Measurements from ENCODE around the gene FBXL5.

FBXL5 gene

DNA sequence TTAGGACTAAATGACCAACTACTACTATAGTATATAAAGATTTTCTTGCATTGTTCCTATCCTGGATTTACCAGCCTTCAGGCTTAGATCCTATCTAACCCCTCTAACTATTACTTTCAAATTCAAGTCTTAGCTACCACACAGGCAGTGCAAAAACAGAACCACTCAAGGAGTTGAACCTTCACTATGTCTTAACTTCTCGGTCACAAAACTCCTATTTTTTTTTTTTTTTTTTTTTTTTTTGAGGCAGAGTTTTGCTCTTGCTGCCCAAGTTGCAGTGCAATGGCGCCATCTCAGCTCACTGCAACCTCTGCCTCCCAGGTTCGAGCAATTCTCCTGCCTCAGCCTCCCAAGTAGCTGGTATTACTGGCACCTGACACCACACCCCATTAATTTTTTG, 20.2 kb upstream of the FBXL5 start:
- DNase-seq = no peak

DNA sequence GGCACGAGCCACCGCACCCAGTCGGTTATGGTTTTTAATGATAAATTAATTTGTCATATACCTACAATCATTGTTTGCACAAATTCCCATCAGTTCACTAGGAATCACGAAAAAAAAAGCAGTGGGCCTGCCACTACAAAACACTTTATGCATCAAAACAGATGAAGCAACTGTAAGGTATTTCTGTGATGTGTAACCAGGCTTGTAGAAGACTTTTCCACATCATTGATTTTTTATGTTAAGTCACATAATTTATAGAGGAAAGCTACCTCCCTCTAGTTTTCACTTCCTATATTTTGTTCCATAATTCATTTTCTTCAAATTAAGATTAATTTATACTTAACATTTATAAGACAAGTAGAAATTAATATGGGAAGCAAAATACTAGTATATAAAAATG, 19.8 kb upstream of the FBXL5 start:
- no peak for DNase-seq

DNA sequence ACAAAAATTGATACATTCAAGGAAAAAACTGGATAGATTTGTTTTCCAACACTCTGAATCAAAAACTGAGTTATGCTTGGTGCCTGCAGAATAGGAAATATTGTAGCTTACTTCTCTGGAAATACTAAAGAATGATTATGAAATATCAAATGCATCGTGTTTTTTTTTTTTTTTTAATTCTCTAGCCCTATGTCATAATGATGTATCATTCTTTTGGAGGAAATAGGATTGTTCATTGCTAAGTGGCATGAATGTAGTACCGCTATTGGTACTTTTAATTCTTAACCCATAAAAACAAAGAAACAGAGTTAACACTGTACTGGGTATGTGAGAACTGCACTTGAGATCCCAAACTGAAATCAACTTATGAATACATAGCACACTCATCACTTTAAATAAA, 18.9 kb upstream of the FBXL5 start:
- DNase-seq = no peak

DNA sequence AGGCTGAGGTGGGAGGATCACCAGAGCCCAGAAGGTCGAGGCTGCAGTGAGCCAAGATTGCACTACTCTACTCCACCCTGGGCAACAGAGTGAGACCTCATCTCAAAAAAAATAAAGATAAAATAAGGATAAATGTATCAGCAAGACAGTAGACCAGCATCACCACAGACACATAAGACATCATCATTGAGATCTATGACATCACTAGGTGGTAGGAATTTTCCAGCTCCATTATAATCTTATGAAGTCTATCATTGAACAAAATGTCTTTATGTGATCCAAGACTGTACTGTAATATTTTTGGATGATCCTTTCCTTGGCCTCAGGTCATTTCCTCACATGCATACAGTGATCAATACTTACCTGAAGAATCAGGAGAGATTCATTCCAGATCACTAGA, 18.2 kb upstream of the FBXL5 start:
- DNase-seq = no peak

DNA sequence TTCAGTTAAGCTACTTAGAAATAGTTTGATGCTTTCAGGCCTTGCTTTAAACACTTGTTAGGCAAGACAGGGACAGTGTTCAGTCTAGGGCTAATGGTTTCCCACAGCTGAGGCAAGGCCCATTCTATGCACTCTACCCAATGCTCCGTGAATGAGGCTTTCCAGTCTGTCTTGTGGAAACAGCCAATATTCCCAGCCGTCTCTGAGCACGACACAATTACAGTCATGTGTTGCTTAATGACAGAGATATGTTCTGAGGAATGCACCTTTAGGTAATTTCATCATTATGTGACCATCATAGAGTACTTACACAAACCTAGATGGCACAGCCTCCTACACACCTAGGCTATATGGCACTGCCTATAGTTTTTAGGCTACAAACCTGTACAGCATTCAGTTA, 16.9 kb upstream of the FBXL5 start:
- DNase-seq = no peak

DNA sequence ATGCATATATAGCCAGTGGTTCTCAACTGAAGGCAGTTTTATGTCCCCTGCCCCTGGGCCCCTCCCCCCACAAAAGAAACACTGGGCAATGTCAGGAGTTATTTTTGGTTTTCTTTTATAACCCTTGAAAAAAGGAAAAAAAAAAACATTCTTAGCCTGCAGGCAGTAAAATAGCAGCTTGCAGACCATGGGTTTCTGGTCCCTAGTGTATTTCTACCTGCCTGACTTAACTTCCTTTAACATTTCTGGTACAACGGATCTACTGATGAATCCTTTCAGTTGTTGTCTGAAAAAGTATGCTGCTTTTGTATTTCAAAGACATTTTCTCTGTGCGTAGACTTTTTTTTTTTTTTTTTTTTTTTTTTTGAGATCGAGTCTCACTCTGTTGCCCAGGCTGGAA, 15.4 kb upstream of the FBXL5 start:
- no peak for DNase-seq

DNA sequence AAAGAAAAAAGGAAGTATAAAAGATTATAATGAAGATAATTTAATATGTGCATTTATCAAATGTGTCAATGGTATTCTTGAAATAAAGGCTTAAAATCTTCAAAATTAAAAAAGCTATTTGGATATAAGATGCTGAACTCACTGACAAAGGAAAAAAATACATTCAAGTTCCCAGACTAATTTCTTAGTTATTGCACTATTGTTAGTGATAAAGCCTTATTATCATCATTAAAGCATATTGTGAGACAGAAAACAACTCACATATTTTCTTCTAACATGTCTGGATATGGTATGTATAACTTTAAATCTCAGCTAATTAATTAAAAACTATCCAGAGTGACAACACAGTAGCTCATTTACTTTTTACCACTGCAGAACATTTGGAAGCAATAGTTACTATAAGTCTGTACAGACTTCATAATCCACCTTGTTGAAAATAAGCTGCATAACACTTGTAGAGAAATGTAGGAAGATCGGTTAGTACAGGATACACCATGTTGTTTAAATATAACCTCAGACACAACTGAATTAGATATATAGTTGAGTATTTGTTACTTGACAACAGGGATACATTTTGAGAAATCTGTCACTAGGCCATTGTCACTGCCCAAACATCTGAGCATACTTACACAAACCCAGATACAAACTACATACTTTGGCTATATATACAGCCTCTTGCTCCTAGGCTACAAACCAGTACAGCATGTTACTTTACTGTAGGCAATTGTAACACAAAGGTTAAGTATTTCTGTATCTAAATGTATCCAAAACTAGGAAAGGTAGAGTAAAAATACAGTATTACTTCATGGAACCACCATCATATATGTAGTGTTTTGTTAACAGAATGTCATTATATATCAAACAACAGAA, 13.6 kb upstream of the FBXL5 start:
- no peak for DNase-seq

DNA sequence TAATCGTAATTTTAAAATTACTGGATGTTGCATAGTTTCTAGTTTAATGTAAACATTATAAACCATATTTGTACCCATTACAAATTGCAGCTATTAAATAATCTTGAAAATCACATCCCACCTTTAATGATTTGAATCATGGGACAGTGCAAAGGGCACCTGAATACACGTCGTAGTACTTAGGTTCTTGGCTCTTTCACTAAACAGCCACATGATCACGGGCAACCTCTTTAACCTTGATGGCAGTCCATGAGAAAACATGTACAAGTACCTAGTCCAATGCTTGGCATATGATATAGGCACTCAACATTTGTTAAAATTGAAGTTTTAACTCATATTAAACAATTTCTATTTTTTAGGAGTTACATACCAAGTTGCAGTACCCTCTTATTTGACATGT, 11.8 kb upstream of the FBXL5 start:
- no peak for DNase-seq

DNA sequence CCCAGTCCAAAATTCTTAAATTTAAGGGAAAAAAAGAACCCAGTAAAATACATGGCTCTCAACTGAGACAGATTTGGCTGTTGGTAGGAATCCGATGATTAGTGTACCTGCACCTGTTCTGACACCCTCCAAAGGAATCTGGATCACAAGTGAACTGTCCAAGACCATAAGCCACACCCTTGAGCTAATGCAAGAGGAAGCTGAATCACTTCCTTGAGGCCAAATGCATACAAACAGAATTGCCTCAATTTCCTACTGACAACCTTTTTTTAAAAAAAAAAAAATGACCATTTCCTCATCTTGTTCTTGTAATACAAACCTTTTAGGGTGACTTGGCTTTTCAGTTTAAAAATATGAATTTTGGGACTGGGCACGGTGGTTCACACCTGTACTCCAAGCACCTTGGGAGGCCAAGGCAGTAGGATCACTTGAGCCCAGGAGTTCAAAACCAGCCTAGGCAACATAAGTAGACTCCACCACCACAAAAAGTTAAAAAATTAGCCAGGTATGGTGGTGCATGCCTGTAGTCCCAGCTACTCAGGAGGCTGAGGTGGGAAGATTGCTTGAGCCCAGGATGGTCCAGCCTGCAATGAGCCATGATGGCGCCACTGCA, 10.7 kb upstream of the FBXL5 start:
- DNase-seq = no peak

DNA sequence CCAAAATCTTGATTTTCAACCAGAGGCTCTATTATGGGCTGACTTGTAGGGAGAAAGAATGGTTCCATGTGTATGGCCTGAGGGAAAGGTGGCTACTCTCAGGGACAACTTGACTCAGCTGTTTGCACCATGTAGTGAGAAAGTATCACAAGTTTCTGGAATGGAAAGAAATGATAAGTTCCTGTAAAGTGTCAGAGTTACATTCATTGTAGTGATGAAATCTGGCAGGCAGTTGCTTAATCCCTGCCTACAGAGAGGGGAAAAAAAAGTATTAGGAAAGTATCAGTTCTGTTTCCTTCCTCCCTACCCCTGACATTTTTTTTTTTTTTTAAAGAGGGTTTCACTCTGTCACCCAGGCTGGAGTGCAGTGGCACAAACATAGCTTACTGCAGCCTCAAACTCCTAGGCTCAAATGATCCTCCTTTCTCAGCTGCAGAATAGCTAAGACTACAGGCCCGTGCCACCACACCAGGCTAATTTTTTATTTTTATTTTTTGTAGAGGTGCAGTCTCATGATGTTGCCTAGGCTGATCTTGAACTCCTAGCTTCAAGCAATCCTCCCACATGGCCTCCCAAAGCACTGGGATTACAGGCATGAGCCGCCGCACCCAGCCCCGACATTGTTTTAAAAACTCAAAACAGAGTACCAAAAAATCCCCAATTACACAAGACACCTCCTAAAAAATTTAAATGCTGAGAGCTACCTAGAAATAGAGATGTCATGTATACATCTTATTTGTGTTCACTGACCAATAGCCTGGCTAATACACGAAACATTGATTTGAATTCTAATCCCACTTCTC, 4.8 kb upstream of the FBXL5 start:
- DNase-seq = no peak

DNA sequence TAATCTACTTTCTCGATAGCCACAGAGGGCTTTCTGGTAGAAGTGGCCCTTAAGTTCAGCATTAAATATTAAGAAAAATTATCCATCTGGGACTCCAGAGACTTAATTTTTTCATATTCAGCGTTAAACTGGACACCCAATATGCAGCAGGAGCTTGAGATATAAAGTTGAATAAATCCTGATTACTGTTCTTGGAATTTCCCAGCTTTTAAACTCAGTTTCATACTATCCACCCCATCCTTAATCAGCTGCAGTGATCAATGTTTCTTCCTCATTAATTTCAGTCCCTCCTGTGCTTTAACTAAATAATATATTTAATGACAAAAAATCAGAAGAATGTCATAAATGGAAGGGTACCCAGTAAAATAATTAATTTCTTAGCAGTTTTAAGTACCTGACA, 3.6 kb upstream of the FBXL5 start:
- DNase-seq = no peak

DNA sequence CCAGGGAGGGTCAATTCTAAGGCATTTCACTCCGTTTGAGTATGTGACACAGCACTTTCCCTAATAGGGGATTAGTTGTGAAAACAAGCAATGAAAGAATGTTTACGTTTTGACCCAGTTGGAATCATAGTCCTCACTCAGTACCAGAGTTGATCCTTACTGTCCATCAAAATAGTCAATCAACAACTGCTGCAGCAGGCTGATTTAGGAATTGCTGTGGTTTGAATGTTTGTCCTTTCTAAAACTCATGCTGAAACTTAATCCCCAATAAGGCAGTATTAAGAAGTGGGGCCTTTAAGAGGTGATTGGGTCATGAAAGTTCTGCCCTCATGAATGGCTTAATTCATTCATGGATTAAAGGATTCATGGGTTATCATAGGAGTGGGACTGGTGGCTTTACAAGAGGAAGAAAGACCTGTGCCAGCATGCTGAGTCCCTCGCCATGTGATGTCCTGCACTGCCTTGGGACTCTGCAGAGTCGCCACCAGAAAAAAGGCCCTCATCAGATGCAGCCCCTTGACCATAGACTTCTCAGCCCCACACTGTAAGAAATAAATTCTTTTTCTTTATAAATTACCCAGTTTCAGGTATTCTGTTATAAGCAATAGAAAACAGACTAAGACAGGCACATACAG, 3.1 kb upstream of the FBXL5 start:
- no peak for DNase-seq

DNA sequence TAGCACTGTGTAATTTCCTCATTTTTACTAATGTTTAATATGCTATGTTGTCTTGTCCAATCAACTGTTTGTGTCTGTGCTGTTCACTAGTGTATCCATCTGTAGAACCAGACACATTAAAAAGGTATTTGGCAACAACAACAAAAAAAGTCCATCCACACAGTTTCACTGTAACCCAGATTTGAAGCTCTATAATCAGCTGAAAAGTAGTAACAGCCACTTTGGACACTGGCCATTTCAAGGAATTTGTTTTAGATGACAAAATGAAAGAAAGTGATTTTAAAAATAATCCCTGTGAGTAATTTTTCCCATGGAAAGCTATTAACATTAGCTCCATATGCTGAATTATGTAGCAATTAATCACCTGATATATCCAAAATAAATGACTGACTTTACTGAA, 2.2 kb upstream of the FBXL5 start:
- no peak for DNase-seq

DNA sequence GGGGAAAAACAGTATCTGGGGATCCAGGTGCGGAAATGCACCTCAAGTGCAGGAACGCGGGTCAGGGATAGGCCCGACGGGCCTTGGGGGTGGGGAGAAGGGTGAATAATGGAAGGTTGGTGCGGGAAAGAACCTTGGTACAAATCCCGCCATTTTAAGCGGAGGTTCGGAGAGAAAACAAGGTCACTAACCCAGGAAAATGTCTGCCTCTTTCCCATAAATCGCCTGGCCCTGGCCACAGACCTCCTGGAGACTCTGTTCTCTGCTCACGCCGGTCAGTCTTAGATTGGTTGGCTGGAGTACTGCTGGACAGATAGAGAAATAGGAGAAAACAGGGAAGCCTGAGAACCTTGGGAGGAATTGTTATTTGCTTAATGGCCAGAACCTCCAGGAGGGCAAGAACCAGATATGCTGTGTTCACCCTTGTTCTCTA, 897 bp upstream of the FBXL5 start:
- DNase-seq = no peak

DNA sequence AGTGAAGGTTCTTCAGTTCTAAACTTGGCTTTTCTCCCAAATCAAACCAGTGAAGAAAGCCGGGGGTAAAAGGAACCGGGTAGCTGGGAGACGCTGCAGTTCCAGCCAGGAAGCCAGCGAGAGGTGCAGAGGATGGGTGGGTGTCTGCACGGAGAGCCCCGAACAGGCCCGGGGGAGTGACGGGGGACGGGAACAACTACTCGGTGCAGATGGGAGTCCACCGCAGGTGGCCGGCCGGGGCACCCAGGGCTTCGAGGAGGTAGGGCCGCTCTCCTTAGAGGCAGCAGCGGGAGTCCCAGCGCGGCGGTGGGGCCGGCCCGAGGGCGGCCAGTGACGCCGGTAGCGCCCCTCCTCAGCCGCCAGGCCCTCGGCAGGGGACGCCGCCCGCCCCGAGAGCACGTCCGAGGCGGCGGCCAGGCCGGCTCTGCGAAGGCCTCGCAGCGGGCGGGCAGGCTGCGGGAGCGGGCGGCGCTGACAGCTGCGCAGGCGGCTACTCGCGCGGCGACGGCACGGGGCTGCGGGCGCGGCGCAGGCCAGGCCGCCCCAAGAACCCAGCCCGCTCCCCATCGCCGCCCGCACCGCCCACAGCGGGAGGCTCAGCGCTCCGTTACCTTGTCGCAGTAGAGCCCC, 449 bp downstream of the FBXL5 start:
- peak; percentile 80 for DNase-seq

DNA sequence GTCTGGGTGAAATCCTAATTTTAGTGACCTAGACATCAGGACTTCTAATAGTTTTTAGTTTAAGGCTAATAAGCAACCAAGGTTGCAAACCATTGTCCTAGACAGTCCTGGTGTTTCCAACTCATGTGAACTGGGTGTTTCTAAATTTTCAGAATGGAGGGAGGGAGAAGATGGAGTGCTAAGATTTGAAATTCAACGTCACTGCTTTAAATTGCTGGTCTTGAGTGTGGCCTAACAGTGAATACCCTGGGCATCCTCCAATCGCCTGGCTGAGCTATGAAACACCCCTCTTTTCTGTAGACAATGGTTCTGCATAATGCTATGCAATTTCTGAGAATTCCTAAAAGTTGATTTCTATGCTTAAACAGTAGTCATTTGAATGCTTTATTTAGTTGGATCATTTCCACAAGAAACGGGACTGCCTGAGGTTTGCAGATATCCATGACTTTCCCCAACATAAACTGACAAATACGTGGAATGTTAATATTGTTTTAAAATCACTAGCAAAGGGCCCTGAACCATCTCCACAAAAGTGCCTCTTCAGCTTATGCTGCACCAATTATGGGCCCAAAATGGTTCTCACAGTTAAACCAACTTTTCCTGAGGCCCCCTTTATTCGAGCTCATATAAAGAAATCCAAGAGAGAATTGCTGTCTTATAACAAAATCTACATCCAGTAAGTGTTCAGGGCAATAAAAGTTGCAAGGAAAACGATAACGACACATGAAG, 1.1 kb downstream of the FBXL5 start:
- no peak for DNase-seq

DNA sequence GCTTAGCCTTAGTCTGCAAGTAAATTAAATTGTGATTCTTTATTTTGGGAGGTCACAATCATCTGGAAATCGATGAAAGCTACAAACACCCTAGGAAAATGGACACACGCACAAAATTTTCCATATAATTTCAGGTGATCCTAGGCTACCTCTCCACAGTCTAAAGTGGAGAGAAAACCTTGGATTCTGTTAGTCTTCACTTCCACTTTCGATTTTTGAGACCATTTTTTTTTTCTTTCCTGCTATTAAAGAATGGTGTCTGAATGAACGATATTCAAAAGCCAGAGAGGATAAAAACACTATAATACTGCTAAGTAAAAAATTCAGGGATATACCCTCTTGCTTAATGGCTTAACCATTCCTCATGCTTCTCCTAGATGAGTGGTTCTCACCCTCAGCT, 1.7 kb downstream of the FBXL5 start:
- DNase-seq = no peak

DNA sequence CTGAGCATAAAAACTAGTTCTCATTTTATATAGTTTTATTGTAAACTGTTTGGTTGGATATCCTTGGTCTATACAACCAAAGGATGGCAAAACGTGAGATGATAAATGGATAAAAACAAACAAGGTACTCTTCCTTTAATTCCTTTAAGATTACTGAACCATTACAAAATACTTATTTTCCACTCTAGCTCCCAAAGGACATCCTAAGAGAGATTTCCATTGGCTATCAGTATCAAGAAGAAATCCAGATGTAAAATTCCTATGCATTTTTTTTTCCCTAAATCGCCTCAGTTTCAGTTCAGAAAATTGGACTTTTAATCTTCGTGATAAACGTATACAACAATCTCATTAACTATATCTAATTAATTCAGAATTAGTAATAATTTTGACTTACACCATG, 2.3 kb downstream of the FBXL5 start:
- DNase-seq = no peak

DNA sequence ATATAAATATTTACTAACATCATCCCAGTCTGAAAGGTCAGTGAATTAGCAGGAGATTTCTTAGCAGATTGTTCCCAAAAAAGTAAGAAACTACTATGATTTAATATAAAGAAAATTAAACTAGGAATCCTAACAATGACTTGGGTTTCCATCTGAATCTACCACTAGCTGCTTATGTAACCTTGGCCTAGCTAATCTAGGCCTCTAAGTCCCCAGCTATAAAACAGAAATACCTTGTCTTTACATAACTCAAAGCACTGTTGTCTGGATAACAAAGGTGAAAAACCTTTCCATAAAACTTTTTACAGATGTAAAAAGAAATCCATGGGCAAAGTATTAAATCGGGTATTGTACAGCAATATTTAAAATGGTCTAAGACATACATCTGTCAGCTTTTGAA, 3.0 kb downstream of the FBXL5 start:
- DNase-seq = no peak

DNA sequence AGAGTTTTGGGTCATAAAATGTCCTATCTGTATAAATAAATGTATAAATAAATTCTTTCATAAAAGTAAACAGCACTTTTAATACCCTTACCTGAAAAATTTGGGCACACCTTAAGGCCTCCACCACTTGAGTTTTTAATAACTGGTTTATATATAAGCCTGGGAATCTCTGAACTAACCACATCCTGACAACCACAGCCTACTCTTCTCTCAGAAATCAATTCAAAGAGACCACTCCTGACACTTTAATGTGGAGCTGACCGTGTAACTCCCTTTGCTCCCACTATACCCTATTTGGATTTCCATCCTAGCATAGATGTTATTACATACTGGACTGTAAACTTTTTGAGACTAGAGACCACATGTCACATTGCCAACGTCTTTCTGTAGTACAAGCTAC, 3.5 kb downstream of the FBXL5 start:
- DNase-seq = no peak

DNA sequence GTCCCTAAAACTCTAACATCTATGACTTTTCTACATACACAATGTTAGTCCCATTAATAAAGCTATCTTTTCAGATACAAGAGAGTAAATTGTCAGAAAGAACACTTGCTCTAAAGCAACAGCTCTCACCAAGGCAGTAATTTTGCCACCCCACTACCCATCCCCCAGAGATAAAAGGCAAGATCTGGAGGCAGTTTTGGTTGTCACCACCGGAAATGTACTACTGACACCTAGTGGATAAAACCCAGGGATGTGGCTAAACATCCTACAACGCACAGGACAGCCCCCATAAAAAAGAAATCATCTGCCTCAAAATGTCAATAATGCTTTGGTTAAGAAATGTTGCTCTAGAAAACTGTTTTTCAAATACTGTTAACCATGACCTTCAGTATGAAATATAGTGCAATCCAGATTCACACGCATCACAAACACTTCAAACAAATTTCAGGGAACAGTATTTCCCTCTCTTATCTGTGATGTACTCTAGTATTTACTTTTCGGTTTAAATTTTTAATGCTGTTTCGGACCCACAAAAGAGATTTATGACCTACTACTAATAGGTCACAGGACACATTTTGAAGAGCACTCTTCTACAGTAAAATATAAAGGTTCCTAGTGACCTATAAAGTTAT, 5.1 kb downstream of the FBXL5 start:
- DNase-seq = peak; percentile 75

DNA sequence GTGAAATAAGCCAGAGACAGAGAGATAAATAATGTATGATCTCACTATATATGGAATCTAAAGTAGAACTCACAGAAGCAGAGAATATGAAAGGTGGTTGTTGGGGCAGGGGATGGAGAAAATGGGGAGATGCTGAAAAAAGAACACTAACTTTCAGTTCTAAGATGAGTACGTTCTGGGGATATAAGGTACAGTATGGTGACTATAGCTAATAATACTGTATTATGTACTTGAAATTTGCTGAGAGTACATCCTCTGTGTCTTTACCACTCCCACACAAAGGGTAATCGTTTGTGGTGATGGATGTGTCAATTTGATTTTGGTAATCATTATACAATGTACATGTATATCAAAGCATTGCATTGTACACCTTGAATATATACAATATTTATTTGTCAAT, 6.6 kb downstream of the FBXL5 start:
- no peak for DNase-seq
